Lung (tissue), 12 donors: ENCODE data around the gene MLXIPL. TPM values are rescaled to one million over a fixed set of nuclear protein-coding genes. Genes with fewer than 3 reads are reported as not detected.

Experiments
- ATAC-seq: fragments of 200-7000 bp; cut with Tn5 transposase; one replicate; pipeline ENCODE4 v1.9.1; 2020; ENCODE audit warnings: moderate number of reproducible peaks; ENCODE audit not compliant: insufficient read depth, low FRiP score
- DNase-seq, 3 donors: peaks; one replicate each; pipeline ENCODE4 v3.0.0-alpha.2; 2013 to 2017
- H3K27ac ChIP-seq, 2 donors: one replicate each; pipeline ENCODE4 v1.5.1; 2013; ENCODE audit warnings: mild to moderate bottlenecking in 2 of 2, moderate library complexity in 2 of 2, control low read depth in 1 of 2, inconsistent platforms in 1 of 2, low read depth in 1 of 2, low read length in 1 of 2
- H3K27me3 ChIP-seq, 3 donors: one replicate each; pipeline ENCODE4 v1.5.1; 2013; ENCODE audit warnings: low read length in 2 of 3; ENCODE audit not compliant: control insufficient read depth in 3 of 3, insufficient read depth in 3 of 3
- H3K36me3 ChIP-seq, 4 donors: one replicate each; pipeline ENCODE4 v1.5.1; 2013; ENCODE audit warnings: low read length in 4 of 4, mild to moderate bottlenecking in 1 of 4, moderate library complexity in 1 of 4; ENCODE audit not compliant: control insufficient read depth in 4 of 4, insufficient read depth in 4 of 4
- H3K4me1 ChIP-seq, 5 donors: one replicate each; pipeline ENCODE4 v1.5.1; 2013; ENCODE audit warnings: low read length in 5 of 5, mild to moderate bottlenecking in 2 of 5, moderate library complexity in 1 of 5; ENCODE audit not compliant: control insufficient read depth in 5 of 5, insufficient read depth in 5 of 5
- H3K4me3 ChIP-seq: one replicate; pipeline ENCODE4 v1.5.1; 2013; ENCODE audit warnings: mild to moderate bottlenecking, control low read depth, moderate library complexity
- H3K9ac ChIP-seq, 2 donors: one replicate each; pipeline ENCODE4 v1.5.1; 2013; ENCODE audit warnings: low read length in 2 of 2, control low read depth in 1 of 2; ENCODE audit not compliant: insufficient read depth in 1 of 2
- H3K9me3 ChIP-seq, 4 donors: one replicate each; pipeline ENCODE4 v1.5.1; 2013; ENCODE audit warnings: low read length in 3 of 4, mild to moderate bottlenecking in 1 of 4, moderate library complexity in 1 of 4; ENCODE audit not compliant: control insufficient read depth in 4 of 4, insufficient read depth in 3 of 4
- CTCF ChIP-seq: IDR thresholded peaks from 2 replicates; pipeline ENCODE4 v1.5.1; 2012; ENCODE audit warnings: mild to moderate bottlenecking; ENCODE audit errors: control extremely low read depth, extremely low read depth
- WGBS, 2 donors: extraction: QIAGEN DNeasy Blood & Tissue Kit; methylation state at CpG; one replicate each; pipeline ENCODE4 v1.1.7; 2013; 5-methylcytosine and 5-hydroxymethylcytosine counted together
- polyA plus RNA-seq, 2 donors: library from polyadenylated mRNA; stranded (reverse); fragments of 200-250 nt; gene quantifications; one replicate each; pipeline ENCODE4 v1.2.1, GENCODE V29; 2013
- total RNA-seq, 2 donors: library from RNA; depleted of rRNA in 1 of 2; stranded (reverse); fragments of >200 nt in 1 of 2; gene quantifications; one replicate each; pipeline ENCODE4 v1.2.1, GENCODE V29; 2014 to 2021
- donor health status: control.
- donor health status: control.
- donor health status: Bipolar disorder and iron deficiency.
- donor health status: healthy.
- donor health status: DM: yes; HTN: yes; CAD: no.

MLXIPL gene
- total and polyA plus RNA-seq, 4 donors: 1.3 to 16.1 (median 6.7) TPM

- no peak for ATAC-seq
- Histone ChIP-seq H3K9ac (no peak overlapping the region), H3K4me3 (no peak overlapping the region), H3K9me3 (peaks cover 0 to 10% (median 2%) of the 10 kb centered on the region in 4 donors), H3K27me3 (peaks cover 0 to 5% (median 0%) of the 10 kb centered on the region in 3 donors), H3K36me3 (no peaks in the 10 kb centered on the region), H3K4me1 (peaks cover 0 to 3% (median 0%) of the 10 kb centered on the region in 5 donors), H3K27ac (no peak overlapping the region)
- WGBS, 2 donors: 45 to 60% methylated on average over 2 of the region's 2 CpGs
- no peak for DNase-seq
- no peak for TF ChIP-seq CTCF
Measured at GRCh38 chr7:73642834-73643233, 18.5 kb upstream of the MLXIPL start.

DNA sequence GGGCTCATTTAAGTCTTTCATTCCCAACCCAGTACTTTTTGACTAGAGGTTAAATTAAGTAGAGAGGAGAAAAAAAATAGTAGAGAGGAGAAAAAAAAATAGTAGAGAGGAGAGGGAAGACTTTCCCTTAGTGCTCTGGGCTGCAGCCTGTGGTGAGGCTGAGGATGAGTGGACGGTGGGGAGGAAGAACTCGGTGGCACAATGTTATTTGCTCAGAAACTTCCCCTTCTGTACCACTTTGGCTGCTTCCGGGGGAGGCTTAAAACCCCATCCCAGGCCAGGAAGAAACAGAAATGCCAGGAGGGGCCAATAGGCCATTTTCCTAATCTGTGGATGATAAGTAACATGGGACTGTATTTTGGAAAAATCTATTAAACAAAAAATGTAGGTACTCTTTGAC is 14.6 kb upstream of the MLXIPL start:
- no peak for TF ChIP-seq CTCF
- H3K4me1 ChIP-seq: no peaks in the 10 kb centered on the region
- H3K4me3 ChIP-seq: no peak overlapping the region
- H3K27me3 ChIP-seq: peaks cover 0 to 2% (median 0%) of the 10 kb centered on the region in 3 donors
- no peak overlapping the region for H3K9ac ChIP-seq
- DNase-seq (no peak), ATAC-seq (no peak)
- no peaks in the 10 kb centered on the region for H3K36me3 ChIP-seq
- 29 to 33% methylated on average over 3 of the region's 3 CpGs for WGBS, 2 donors
- no peak overlapping the region for H3K27ac ChIP-seq
- peaks cover 0 to 10% (median 2%) of the 10 kb centered on the region in 4 donors for H3K9me3 ChIP-seq

- H3K27ac ChIP-seq: no peak overlapping the region
- WGBS, 2 donors: 93 to 94% methylated on average over 8 of the region's 8 CpGs
- H3K9me3 ChIP-seq: peaks cover 0 to 2% (median 0%) of the 10 kb centered on the region in 4 donors
- no peak for TF ChIP-seq CTCF
- no peak for ATAC-seq
- H3K9ac ChIP-seq: no peak overlapping the region
- no peak overlapping the region for H3K4me3 ChIP-seq
- DNase-seq: no peak
- H3K27me3 ChIP-seq: peaks cover 0 to 7% (median 4%) of the 10 kb centered on the region in 3 donors
- no peaks in the 10 kb centered on the region for H3K36me3 ChIP-seq
- H3K4me1 ChIP-seq: no peaks in the 10 kb centered on the region
Measured at GRCh38 chr7:73635428-73636200, 11.3 kb upstream of the MLXIPL start.
